Choroid plexus epithelial cell (primary cell): ENCODE data around the gene ARAP1.
A peak's percentile ranks its signal among the peaks of the same experiment; 100 is the strongest.

ENCODE experiments used
- DNase-seq: peaks from one replicate; pipeline ENCODE4 v3.0.0-alpha.2; 2010; ENCODE audit warnings: low read depth
- H3K4me3 ChIP-seq: 2 replicates; pipeline ENCODE4 v1.5.1; 2011; ENCODE audit warnings: low read depth, mild to moderate bottlenecking, control low read depth, low read length, moderate library complexity
- TF ChIP-seq, protein P1 (sequence below): conservative IDR thresholded peaks from 2 replicates; pipeline ENCODE4 v1.5.1; 2011; ENCODE audit warnings: low read depth, mild to moderate bottlenecking, control low read depth, inconsistent platforms, low read length, moderate library complexity

Gene ARAP1

DNA sequence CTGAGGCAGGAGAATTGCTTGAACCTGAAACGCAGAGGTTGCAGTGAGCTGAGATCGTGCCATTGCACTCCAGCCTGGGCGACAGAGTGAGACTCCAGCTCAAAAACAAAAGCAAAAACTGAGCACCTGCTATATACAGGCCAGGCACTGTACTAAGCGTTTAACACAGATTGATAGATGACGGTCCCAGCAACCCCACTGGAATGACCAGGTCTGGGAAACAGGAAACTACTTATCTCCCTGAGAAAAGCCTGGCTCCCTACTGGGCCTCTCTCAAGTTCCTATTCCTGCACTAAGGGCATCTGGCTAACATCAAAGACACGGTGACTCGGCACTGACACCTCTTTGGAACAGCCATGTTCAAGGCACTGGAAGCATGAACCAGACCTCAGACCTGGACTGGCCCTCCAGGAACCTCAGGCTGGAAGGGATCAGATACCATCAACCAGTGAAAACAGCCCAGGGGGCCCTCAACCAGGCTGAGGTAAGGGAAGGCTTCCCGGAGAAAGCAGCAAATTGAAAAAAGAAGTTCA is 16.6 kb downstream of the ARAP1 start:
- no peak overlapping the region for H3K4me3 ChIP-seq
- peak; percentile 51 for DNase-seq
- TF ChIP-seq, protein P1, sequence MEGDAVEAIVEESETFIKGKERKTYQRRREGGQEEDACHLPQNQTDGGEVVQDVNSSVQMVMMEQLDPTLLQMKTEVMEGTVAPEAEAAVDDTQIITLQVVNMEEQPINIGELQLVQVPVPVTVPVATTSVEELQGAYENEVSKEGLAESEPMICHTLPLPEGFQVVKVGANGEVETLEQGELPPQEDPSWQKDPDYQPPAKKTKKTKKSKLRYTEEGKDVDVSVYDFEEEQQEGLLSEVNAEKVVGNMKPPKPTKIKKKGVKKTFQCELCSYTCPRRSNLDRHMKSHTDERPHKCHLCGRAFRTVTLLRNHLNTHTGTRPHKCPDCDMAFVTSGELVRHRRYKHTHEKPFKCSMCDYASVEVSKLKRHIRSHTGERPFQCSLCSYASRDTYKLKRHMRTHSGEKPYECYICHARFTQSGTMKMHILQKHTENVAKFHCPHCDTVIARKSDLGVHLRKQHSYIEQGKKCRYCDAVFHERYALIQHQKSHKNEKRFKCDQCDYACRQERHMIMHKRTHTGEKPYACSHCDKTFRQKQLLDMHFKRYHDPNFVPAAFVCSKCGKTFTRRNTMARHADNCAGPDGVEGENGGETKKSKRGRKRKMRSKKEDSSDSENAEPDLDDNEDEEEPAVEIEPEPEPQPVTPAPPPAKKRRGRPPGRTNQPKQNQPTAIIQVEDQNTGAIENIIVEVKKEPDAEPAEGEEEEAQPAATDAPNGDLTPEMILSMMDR: no peak

GRCh38 chr11:72732329-72732728 is 19.9 kb downstream of the ARAP1 start:
- H3K4me3 ChIP-seq: no peak overlapping the region
- TF ChIP-seq, protein P1: no peak
- DNase-seq: no peak

GRCh38 chr11:72730737-72731136 is 21.5 kb downstream of the ARAP1 start:
- TF ChIP-seq, protein P1: no peak
- DNase-seq: no peak

GRCh38 chr11:72730243-72730642 is 22.0 kb downstream of the ARAP1 start:
- TF ChIP-seq, protein P1: no peak
- no peak overlapping the region for H3K4me3 ChIP-seq
- no peak for DNase-seq

More at GRCh38 chr11:72730737-72731136, 21.5 kb downstream of the ARAP1 start:
- H3K4me3 ChIP-seq: no peak overlapping the region

DNA sequence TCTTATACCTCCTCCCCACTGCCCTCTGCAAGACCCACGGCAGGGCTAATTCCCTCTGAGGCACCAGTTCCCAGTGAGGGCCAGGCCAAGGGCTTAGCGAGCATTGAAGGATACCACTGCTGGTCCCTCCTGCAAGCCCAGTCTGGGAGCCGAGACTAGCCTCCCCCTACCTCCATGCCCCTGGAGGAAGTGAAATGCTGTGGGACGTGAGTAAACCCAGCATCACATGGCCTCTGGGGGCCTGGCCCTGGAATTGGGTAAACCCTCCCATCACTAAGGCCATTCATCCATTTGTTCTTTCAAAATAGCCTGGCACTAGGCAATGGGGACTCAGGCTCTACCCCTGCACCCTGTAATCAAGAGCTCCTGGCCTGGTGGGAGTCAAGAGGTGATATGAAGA is 24.7 kb downstream of the ARAP1 start:
- TF ChIP-seq, protein P1: no peak
- DNase-seq: no peak
- no peak overlapping the region for H3K4me3 ChIP-seq

- no peak for DNase-seq
- no peak overlapping the region for H3K4me3 ChIP-seq
- TF ChIP-seq, protein P1: no peak
These were observed 25.7 kb downstream of the ARAP1 start for GRCh38 chr11:72726266-72727220.

DNA sequence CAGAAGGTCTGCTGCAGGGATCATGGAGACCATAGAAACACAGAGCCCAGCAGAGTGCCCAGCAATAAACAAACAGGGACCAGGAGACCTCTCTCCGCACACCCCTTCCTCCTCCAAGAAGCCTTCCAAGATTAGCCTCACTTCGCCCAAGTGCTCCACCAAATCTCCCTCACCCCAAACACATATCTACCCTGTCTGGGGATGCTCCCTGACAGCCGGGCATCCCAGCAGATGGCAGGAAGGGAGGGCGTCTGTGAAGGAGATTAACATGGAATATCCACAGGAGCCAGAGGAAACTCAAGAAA is 26.5 kb downstream of the ARAP1 start:
- TF ChIP-seq, protein P1: no peak
- H3K4me3 ChIP-seq: no peak overlapping the region
- DNase-seq: no peak
